Activated CD4-positive, alpha-beta T cell treated with anti-CD3 and anti-CD28 coated beads, Interleukin-10, Interleukin-2, amounts not matched to agents 100 ng/mL and 50 ng/mL, durations not matched to agents 16 hours and 8 hours (primary cell): Measurements from ENCODE around the gene MTHFD1L.
"Not testable (repeated sequence)": the region's sequence is repeated elsewhere in the genome, so short reads cannot be mapped to it uniquely, and the experiment has no call there.

ENCODE experiments used
- DNase-seq: peaks from one replicate; pipeline ENCODE4 v3.0.0-alpha.2; 2020

The MTHFD1L gene

DNA sequence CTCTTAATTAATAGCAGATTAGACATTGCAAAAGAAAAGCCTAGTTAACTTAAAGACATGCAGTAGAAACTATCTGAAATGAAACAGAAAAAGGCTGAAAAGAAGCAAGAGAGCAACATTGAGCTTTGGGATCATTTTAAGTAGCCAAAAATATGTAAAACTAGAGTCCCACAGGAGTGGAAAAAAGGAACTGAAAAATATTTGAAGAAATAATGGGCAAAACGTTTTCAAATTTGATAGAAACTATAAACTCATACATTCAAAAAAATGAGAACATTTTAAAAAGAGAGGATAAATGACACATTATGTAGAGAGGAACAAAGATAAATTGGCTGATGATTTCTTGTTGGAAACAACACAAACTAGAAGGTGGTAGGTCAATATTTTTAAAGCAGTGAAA is 208.2 kb downstream of the MTHFD1L start:
- DNase-seq, result no peak

DNA sequence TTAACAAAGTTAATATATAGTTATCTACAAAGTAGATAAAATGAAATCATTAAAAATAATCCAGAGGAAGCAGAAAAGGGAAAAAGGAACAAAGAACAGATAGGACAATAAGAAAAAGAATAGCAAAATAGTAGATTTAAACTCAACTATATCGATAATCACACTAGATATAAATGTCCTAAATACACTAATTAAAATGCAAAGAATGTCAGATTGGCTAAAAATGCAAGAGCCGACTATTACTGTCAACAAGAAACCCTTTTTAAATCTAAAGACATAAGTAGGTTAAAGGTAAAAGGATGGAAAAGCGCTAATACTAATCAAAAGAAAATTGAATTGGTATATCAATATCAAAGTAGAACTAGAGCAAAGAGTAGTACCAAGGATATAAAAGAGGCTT is 209.5 kb downstream of the MTHFD1L start:
- no peak for DNase-seq

DNA sequence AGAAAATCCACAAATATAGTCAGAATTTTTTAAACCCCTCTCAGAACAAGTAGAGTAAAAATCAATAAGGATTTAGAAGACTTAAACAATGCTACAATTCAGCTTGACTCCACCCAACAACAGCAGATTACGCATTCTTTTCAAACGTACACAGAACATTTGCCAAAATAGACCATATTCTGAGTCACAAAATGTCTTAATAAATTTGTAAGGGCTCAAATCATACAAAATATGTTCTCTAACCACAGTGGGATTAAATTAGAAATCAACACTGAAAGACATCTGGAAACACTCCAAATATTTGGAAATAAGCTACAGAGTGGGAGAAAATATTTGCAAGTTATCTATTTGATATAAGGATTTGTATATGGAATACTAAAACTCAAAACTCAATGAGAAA is 210.0 kb downstream of the MTHFD1L start:
- DNase-seq, result no peak

DNA sequence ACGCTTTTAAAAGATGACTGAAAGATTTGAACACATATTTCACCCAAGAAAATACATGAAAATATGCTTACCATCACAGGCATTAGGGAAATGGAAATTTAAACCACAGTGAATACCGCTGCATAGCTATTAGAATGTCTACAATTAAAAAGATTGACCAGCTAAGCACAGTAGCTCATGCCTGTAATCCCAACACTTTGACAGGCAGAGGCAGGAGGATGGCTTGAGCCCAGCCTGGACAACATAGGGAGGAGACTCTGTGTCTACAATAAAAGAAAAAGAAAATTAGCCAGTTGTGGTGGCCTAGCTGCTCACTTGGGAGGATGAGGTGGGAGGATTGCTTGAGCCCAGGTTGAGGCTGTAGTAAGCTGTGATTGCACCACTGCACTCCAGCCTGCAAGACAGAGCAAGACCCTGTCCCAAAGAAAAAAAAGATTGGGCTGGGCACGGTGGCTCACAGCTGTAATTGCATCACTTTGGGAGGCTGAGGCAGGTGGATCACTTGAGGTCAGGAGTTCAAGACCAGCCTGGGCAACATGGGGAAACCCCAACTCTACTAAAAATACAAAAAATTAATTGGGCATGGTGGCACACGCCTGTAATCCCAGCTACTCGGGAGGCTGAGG is 210.5 kb downstream of the MTHFD1L start:
- no peak for DNase-seq

DNA sequence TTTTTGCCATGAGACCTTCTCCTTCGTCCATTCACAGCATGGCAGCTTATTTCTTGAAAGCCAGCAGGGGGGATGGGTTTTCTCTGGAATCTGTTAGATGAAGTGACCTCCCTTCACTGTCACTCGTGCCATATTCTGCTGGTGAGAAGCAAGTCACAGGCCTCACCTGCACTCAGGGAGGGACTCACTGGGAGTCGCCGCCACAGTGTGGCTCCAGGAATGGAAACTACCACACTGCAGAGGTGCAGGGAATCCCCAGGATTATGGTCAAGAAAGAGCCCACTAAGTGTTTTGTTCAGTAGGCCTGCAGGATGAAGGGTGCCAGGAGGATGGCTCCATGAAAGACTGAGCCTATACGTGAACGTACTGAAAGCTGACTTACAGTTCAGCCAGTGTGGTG is 213.2 kb downstream of the MTHFD1L start:
- DNase-seq, result no peak

DNA sequence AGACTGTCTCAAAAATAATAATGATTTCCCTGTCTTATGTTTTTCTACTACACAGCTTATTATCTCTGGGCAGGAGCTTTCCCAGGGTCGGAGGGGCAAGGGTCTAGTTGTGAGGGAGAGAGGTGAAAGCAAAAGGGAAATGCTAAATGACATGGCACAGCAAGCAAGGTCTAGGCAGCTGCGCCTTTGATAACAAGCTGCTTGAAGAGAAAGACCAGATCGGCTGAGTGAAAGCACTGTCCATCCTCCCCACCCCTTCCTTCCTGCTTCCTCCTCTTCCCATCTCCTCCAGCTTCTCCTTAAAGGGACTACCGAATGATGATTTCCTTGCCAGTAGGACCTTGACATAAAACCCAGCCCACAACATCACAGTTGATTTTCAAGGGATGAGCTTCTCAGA is 216.2 kb downstream of the MTHFD1L start:
- DNase-seq, result no peak

DNA sequence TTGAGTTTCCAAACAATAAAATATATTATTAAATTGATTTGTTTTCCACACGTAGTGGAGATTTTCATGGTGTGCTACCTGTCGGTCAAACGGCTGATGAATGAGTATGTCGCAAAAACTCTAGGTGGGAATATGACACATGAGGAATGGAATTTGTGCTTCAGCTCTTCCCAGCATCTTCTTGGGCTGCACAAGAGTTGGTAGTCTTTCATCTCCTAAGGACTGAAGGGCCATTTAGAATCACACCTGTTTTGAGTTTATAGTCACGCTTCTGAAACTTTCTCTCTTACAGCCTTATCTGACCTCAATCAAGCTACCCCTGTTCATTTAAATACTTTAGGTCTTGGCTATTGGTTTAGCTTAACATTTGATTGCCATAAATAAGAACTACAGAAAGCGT is 216.6 kb downstream of the MTHFD1L start:
- DNase-seq, result no peak

DNA sequence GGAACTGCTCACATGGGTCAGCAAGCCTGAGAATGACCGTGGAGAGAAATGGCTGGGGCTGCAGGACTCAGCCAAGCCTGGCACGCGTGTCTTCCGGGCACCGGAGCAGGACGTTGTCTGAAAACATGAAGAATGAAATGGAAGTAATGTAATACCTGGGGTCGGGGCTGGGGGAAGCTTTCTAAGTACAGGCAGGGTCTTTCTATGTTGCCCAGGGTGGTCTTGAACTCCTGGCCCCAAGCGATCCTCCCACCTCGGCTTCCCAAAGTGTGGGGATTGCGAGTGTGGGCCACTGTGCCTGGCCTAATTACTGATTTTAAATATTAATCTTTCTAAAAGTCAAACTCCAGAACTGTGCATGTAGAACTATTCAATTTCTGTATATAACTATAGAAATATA is 218.8 kb downstream of the MTHFD1L start:
- DNase-seq, result no peak

DNA sequence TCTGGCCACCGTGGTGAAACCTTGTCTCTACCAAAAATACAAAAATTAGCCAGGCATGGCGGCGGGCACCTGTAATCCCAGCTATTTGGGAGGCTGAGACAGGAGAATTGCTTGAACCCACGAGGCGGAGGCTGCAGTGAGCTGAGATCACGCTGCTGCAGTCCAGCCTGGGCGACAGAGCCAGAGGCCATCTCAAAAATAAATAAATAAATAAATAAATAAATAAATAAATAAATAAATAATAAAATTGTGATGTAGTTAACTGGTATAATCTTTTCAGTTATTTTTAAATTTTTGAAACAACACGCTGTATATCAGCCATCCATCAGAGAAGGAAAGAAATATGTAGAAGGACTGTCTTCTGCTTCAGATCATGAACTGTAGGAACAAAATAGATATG is 221.6 kb downstream of the MTHFD1L start:
- not testable (repeated sequence) for DNase-seq

DNA sequence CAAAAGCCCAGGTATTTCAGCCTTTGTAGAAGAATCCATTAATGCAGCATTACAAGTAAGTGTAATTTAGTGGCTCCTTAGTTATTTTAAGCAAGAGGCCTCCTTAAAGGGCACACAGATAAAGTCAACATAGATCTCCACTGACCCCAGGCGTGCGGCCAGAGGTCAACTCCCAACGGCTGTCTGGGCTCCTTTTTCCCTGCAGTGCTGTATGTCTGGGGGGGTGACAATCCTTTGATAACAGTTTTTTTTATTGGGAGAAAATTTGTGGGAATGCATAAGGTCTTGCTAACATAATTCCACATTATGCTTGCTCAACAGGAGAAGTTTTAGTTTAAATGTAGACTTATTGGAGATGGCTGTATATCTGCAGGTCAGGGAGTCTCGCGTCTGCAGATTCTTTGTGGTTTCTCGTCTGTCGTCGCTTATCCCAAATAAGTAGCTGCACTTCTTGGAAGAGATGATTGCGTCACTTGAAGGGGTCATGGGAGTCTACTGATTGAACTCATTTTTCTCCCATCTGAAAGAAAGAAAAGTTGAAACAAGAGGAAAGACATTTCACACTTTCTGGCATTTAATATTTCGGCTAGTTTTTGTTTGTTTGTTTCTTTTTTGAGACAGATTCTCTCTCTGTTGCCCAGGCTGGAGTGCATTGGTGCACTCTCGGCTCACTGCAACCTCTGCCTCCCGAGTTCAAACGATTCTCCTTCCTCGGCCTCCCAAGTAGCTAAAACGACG is 222.5 kb downstream of the MTHFD1L start:
- DNase-seq, result no peak

DNA sequence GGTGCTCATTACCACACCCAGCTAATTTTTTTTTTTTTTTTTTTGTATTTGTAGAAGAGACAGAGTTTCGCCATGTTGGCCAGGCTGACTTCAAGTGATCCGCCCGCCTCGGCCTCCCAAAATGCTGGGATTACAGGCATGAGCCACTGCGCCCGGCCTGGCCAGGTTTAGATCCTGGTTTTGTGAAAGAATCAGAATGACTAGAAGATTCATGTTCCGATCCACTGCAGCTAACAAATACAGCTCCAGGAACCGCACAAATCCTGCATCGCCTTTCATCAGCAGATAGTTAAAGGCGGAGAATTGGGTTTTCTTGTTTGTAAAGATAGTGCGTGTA is 223.1 kb downstream of the MTHFD1L start:
- DNase-seq, result no peak

DNA sequence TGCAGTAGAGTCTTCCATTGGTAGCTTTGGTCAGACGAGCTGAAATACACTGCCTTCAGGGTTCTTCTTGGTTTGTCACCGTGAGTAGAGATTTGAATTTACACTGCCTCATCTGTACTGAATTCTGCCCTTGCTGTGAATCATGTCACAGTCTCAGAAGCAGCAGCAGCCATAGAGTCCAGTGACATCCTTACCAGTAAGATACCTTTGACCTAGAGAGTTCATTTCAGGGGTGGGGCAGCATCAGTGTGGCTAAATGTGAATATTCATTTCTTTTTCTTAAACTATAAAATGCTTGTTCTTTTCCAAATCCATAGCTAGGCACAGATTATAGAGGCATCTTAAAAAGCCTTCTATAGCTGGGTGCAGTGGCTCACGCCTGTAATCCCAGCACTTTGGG is 223.5 kb downstream of the MTHFD1L start:
- no peak for DNase-seq

DNA sequence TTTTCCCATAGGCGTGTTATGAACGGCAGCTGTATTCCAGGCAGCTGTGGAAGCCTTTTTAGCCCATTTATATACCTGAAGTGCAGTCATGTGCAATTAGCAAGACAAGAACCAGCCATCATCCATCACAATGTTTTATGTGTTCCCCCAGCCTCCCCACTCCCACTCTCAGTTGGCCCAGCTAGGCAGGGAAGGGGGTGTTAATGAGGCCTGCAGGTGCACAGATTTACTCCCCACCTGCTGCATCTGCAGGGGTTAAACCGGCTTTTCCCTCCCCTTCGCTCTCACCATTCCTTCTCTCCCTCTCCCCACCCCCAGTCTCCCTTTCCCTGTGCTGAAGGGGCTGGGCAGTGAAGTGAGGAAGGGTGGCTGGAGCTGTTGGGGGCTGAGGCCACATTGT is 224.5 kb downstream of the MTHFD1L start:
- DNase-seq, result no peak

DNA sequence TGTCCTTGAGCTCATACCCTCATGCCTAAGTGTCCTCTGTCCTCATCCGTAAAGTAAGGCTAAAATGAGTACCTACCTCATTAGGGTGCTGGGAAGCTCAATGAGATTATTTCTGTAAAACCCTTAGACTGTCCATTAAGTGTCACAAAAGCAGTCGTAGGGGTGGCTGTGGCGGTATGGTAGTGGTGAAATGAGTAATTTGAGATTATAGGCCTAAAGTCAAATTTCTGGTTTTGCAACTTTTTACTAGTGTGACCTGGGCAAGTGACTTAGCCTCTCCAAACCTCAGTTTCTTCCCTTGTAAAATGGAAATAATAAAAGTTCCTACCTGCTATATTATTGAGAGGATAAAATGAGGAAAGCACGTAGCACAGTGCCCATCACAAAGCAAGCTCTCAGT is 226.1 kb downstream of the MTHFD1L start:
- DNase-seq, result peak; percentile 17

DNA sequence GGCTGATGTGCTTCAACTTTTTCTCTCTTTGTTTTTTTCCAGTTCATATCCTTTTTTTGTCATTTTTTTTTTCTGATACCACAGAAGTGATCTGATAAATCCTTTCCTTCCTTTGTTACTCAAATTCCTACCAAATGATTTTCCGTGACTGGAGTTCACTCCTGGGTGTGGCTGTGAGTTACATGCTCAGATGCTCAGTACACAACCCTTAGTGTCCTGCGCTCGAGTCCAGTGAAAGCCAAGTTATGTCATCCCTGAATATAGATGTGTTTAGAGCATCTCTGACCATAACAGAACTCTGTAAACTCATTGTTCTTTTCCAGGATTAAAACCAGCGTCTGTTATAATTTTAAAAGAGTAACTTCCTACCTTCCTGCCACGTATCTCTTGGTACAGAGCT is 227.1 kb downstream of the MTHFD1L start:
- peak; percentile 30 for DNase-seq

DNA sequence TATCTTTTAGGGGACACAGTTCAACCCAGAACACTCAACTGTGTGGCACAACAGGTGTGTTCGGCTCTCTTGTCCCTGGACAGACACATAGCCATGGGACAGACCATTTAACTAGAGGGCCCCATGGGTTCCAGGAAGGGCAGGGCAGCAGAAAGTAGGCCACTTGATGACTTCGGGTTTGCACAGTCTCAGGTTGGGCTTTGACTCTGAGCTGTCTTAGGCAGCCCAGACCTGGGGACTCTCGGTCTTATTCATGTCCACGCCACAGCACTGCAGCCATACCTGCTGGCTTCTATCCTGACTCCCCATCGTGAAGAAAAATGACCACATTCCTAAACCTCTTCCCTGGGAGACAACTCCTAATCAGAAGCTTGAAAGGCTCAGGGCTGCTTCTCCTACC is 228.2 kb downstream of the MTHFD1L start:
- peak; percentile 25 for DNase-seq

DNA sequence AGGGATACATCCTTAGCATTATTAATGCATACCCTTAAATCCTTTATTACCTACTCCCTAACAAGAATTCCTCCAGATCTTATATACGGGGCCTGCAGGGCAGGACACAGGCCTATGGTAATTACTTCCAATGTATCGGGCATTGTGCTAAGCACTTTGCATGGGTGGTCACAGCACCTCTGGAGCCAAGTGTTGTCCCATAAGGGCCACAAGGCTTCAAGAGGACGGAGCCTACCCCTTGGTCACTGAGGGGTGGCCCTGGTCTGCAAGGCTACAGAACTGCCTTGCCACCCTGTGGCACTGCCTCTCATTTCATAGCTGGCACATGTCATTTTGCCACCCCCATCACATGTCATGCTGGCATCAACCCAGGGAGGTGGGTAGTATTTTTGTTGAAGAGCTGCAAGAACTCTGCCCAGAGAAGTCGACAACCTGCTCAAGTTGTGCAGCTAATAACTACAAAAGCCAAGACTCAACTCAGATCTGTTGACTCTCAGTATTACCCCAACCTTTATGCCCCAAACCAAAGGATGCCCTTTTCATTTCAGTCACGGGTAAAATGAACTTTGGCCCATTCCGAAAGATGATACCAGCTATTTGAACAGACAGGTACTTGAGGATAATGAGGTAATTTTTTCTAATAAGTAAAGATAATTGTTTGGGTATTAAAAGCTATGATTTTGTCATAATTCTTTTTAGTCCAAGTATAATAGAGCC is 230.2 kb downstream of the MTHFD1L start:
- no peak for DNase-seq

DNA sequence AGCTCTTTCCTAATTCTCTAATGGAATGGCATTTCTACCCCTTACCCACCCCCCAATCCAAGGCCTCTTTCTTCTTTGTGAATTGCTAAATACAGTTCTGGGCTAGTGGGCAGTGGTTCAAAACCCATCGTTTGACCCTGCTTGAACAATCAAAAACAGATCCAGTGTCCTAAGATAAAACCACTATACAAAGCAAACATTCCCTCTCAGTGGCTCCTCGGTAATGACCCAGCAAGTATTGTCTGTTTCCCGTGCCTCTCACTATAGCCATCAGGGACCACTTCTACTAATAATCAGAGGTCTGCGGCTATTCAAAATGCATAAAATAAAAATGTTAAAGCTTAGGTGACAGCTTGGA is 230.7 kb downstream of the MTHFD1L start:
- DNase-seq, result no peak

DNA sequence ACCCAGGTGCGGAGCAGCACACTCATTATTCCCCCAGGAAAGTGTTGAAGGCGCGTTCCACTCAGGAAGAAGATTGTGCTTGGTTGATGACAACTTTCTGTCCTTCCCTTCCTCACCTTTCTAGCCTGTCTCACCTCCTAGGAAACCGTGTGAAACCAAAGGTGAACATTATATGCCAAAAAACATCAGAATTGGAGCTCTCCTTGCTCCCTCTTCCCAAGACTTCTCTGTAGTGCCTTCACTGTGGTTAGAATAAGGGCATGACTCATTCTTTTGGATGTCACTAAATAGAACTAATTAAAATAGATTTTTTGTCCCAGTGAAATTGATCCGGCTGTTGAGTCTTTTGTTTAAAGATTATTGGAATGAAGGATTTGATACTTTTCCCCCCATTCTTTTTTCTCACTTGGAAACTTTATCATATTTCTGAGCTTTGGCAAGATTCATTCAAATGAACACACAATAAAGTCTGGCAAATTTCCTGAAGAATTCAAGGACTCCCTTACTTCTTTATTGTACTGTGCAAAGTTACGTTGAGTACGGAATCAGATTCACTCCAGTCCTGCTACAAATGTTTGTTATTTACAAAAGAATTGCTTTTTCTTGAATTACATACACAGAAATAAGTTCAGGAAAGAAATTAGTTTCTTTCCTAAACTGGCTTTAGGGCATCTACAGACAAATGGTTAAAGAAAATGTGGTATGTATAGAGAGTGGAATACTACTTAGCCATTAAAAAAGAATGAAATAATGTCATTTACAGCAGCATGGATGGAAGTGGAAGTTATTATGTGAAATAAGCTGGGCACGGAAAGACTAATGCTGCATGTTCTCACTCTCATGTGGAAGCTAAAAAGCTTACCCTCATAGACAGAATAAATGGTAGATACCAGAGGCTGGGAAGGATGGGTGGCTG is 231.4 kb downstream of the MTHFD1L start:
- DNase-seq, result no peak

DNA sequence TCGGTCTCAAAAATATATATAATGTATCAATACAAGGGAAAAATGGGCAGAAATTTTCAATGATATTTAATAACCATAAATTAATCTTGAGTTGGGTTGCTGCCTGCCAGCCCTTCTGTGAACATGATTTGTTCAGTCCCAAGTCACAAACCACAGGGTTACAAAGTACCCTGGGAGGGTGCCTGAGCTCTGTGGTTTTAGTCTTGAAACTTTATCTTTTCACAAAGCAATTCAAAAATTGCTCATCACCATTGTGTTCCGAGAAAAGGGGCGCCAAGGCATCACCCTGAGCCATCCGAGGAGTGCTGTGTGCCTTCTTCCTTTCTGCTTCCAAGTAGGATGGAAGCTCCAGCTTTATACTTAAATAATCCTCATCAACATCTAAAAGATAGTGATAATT is 232.7 kb downstream of the MTHFD1L start:
- peak; percentile 82 for DNase-seq

DNA sequence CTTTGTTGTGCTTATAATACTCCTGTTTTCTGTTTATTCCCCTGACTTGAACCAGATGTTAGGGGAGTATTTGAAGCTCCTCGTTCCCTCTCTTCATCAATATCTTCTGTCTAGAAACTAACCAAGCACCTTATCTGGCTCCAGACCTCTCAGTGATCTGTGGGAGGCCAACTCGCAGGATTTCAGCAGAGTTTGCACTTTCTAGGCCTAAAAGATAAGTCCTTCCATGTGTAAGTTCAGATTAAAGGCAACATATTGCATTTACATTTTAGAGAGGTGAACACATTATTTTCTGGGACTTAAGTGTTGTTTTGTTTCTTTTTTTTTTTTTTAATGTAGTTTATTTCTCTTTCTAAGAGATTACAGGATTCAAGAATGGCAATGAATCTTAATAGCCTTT is 234.8 kb downstream of the MTHFD1L start:
- DNase-seq, result no peak

DNA sequence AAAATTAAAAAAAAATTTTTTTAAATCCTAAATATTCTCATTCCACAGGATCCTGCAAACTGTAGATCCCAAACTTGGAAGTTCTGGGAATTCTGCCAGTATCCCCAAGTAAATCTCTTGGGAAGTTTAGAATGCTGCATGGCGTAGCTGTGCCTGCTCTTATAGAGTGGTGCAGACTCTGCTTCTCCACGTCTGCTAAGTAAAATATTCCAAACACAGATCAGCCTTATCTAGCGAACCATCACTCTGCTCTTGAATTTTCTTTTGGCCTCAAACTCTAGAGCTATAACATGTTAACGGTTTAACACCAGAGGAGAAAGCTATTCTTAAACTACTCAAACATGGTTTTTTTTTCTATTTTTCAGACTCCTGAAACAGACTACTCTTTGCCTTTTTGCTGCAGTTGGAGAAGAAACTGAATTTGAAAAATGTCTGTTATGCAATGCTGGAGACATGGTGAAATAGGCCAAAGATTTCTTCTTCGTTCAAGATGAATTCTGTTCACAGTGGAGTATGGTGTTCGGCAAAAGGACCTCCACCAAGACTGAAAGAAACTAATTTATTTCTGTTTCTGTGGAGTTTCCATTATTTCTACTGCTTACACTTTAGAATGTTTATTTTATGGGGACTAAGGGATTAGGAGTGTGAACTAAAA is 235.8 kb downstream of the MTHFD1L start:
- no peak for DNase-seq
